AG04450 (cell line): ENCODE measurements around the gene ATP6V0E1. TPM values are rescaled to one million over a fixed set of nuclear protein-coding genes. Genes with fewer than 3 reads are reported as not detected.

Experiments used
- CTCF ChIA-PET: fragments of 300-600, 350-600 bp; formaldehyde crosslinking; extraction: SDS; loops from one replicate; lab custom pipeline; 2022; ENCODE audit warnings: antibody characterized with exemption, inconsistent platforms; lab: Charles Lee
- POLR2A ChIA-PET: fragments of 350-600 bp; formaldehyde crosslinking; extraction: SDS; loops from one replicate; lab custom pipeline; 2021; ENCODE audit warnings: antibody characterized with exemption, inconsistent platforms; lab: Yijun Ruan, JAX
- DNase-seq: peaks from one replicate; pipeline ENCODE4 v3.0.0-alpha.2; 2011; ENCODE audit warnings: low read depth, low spot score
- H3K27ac ChIP-seq: one replicate; pipeline ENCODE4 v1.5.1; 2012; ENCODE audit warnings: low read depth, low read length, control low read depth
- H3K27me3 ChIP-seq: one replicate; pipeline ENCODE4 v1.6.0; 2012; ENCODE audit warnings: low read length; ENCODE audit not compliant: control insufficient read depth, insufficient read depth
- H3K4me3 ChIP-seq: 2 replicates; pipeline ENCODE4 v1.5.1; 2011; ENCODE audit warnings: mild to moderate bottlenecking, low read depth, low read length, control low read depth
- H3K9me3 ChIP-seq: 2 replicates; pipeline ENCODE4 v1.5.1; 2012; ENCODE audit warnings: low read length; ENCODE audit not compliant: control insufficient read depth, insufficient read depth
- polyA plus RNA-seq: library from polyadenylated mRNA; depleted of rRNA; stranded (reverse); fragments of >200 nt; gene quantifications from 2 replicates; pipeline ENCODE4 v1.2.3, GENCODE V29; 2011
- TF ChIP-seq, protein P1 (sequence below): IDR thresholded peaks from 2 replicates; pipeline ENCODE4 v1.5.1; 2011; ENCODE audit warnings: low read depth, low read length, control low read depth, inconsistent platforms

ATP6V0E1 gene
- polyA plus RNA-seq, 1 experiment, result 610 TPM

DNA sequence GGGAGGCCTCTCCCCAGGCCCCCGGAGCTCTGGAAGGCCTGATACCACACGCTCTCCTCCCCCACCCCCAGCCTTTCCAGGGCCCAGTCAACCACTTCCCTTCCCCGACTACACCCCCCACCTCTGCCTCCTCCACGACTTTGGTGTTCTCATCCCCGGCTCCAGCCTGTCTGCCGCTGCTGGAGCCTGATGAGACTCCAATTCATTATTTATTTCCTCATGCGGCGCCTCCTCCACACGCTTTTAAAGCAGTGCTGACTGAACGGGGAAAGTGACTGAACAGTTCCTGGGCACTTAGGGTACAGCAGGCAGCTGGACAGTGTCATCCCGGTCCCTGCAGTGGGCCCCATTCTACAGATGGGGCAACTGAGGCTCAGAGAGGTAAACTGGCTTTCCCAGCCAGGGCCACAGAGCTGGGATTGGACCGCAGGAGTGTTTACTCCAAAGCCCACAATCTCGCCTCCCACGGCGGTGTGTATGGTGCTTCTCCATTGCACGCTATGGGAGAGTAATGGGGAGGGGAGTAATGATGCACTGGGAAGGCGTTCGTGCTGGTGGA, 40.2 kb upstream of the ATP6V0E1 start:
- Histone ChIP-seq H3K9me3 (no peaks in the 10 kb centered on the region; the same call in 1 of the 2 replicates), H3K27ac (peak overlapping the region; percentile 62), H3K4me3 (no peak overlapping the region), H3K27me3 (no peaks in the 10 kb centered on the region)
- no peak for DNase-seq
- TF ChIP-seq, protein P1, sequence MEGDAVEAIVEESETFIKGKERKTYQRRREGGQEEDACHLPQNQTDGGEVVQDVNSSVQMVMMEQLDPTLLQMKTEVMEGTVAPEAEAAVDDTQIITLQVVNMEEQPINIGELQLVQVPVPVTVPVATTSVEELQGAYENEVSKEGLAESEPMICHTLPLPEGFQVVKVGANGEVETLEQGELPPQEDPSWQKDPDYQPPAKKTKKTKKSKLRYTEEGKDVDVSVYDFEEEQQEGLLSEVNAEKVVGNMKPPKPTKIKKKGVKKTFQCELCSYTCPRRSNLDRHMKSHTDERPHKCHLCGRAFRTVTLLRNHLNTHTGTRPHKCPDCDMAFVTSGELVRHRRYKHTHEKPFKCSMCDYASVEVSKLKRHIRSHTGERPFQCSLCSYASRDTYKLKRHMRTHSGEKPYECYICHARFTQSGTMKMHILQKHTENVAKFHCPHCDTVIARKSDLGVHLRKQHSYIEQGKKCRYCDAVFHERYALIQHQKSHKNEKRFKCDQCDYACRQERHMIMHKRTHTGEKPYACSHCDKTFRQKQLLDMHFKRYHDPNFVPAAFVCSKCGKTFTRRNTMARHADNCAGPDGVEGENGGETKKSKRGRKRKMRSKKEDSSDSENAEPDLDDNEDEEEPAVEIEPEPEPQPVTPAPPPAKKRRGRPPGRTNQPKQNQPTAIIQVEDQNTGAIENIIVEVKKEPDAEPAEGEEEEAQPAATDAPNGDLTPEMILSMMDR, result no peak
- POLR2A ChIA-PET, result interaction anchor here (0.8 to 1.4 kb wide), 2 partner anchors 12 to 202 kb away, joined by 3 read pairs; no protein-coding TSS in a partner anchor
- CTCF ChIA-PET, result interaction anchor here (1.1 to 1.9 kb wide), 4 partner anchors 15 to 236 kb away, joined by 3 to 5 read pairs (median 5); no protein-coding TSS in a partner anchor

DNA sequence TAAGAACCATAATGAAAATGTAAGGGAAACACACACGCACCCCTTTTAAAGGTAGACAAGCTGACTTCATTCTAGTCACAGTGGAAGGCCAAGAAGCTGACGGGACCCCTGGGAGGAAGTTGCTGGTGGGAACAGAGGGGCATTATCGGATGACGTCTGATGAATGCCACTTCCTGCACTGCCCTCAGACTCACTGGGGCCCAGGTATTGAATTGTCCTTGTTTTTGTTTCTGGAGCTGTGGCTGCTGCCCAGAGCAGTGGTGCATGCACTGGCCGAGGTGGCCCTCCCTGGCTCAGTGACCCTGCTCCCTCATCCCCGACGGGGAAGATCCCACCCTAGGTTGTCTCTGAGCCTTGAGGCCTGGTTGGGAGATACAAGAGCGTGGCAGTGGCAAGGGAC, 39.7 kb upstream of the ATP6V0E1 start:
- ChIA-PET POLR2A (interaction anchor here (0.7 to 0.8 kb wide), 2 partner anchors 12 to 173 kb away, joined by 3 to 8 read pairs; no protein-coding TSS in a partner anchor), CTCF (interaction anchor here (1.1 to 1.8 kb wide), 2 partner anchors 15 to 229 kb away, joined by 5 read pairs; no protein-coding TSS in a partner anchor)
- H3K9me3 ChIP-seq, result no peaks in the 10 kb centered on the region; the same call in 1 of the 2 replicates
- no peaks in the 10 kb centered on the region for H3K27me3 ChIP-seq
- no peak overlapping the region for H3K4me3 ChIP-seq
- TF ChIP-seq, protein P1, result no peak
- DNase-seq, result no peak
- no peak overlapping the region for H3K27ac ChIP-seq

DNA sequence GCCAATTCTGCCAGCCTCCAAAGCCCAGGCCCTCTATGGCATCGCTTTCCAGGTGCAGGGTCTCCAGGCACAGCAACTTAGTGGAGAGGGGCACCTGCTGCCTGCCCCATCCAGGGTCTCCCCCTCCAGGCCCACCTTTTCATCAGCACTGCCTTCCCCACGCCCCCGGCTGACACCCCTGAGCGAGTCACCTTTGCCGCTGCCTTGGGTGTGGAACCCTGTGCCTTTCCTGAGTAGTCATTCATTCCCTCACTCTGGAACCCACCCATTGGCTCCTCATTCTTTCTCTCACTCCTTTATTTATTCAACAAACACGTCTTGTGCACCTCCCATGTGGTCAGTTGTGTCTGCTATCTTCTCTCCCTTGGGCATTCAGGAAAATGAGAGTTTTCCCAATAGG, 38.8 kb upstream of the ATP6V0E1 start:
- Histone ChIP-seq H3K27ac (no peak overlapping the region), H3K27me3 (no peaks in the 10 kb centered on the region), H3K9me3 (no peaks in the 10 kb centered on the region; the same call in 1 of the 2 replicates), H3K4me3 (no peak overlapping the region)
- TF ChIP-seq, protein P1, result no peak
- ChIA-PET CTCF (interaction anchor here (1.0 to 1.8 kb wide), 2 partner anchors 12 to 230 kb away, joined by 3 to 5 read pairs; no protein-coding TSS in a partner anchor), POLR2A (interaction anchor here (0.7 kb wide), 1 partner anchor 173 kb away, joined by 8 read pairs; no protein-coding TSS in a partner anchor)
- DNase-seq, result no peak

DNA sequence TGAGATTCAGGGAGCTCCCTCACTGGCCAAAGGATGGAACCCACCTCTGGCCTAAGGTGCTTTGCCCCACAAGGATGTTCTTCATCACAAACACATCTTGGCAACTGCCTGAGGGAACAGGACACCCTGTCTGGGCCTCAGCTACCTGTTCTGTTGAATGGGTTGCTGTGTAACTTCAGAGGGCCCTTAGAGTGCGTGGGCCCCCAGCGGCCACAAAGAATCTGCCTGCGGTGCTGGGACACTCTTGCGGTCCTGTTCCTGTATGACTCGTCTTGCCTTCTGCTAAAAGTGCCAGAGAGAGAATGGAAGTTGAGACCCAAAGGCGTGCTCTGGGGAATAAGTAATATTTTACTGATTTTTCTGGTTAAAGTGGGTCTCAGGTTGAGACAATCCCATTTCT, 38.4 kb upstream of the ATP6V0E1 start:
- Histone ChIP-seq H3K27ac (no peak overlapping the region), H3K27me3 (no peaks in the 10 kb centered on the region), H3K4me3 (no peak overlapping the region), H3K9me3 (no peaks in the 10 kb centered on the region; the same call in 1 of the 2 replicates)
- CTCF ChIA-PET, result interaction anchor here (1.0 to 1.3 kb wide), 2 partner anchors 13 to 239 kb away, joined by 3 to 7 read pairs; no protein-coding TSS in a partner anchor
- POLR2A ChIA-PET, result no interaction called here
- no peak for DNase-seq
- TF ChIP-seq, protein P1, result no peak

DNA sequence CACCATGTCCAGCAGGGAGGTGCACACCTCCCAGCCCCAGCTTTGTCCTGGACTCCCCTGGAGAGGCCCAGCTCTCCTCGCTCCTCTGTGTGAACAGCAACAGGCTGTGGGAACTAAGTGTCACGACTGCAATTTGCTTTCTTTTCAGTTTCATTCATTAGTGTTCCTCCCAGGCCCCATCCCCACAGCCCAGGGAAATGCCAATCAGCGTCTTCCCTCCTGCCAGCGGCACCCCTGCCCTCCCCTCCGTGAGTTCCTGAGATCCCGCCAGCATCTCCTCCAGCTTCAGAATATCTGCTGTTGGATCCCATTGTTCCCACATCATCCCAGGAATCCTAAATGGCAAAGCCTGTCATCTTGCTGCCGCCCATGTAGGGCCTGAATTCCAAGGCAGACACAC, 37.4 kb upstream of the ATP6V0E1 start:
- Histone ChIP-seq H3K27me3 (no peaks in the 10 kb centered on the region), H3K4me3 (no peak overlapping the region), H3K9me3 (no peaks in the 10 kb centered on the region; the same call in 1 of the 2 replicates), H3K27ac (no peak overlapping the region)
- TF ChIP-seq, protein P1, result no peak
- ChIA-PET CTCF (interaction anchor here (0.6 to 1.3 kb wide), 2 partner anchors 112 to 240 kb away, joined by 5 to 7 read pairs; no protein-coding TSS in a partner anchor), POLR2A (no interaction called here)
- DNase-seq, result no peak
